ENCODE data around the gene CAPG.

DNA sequence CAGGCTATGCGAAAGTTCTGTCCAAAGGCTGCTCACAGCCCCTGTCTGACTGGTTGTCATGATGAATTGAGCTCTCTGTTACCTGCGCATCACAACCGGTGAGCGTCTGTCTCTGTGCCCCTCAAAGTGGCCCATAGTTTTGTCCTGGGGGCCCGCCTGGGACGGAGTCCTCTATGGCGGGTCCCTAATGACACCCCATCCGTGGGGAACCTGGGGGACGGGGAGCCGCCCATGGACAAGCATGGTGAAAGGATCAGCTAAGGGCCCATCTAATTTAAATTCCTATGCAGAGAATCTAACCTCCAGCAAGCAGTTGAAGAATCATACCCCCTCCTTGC lies 55.1 kb downstream of the CAPG start:
- no peak for TF ChIP-seq EZH2 (IDR thresholded peaks at IDR 0.05; ENCODE audit: insufficient read depth, poor library complexity, severe bottlenecking)
- TF ChIP-seq EZH2phosphoT487 (IDR thresholded peaks at IDR 0.05; ENCODE audit: insufficient read depth, low read depth), result no peak

Measured in GM23248 (cell line).